GM12878 (cell line): ENCODE measurements around the gene MRTFB. TPM values are rescaled to one million over a fixed set of nuclear protein-coding genes. Genes with fewer than 3 reads are reported as not detected.

ENCODE experiments used
- CEBPB ChIP-seq, 2 experiments: fragments of 150-350 bp in 1 of 2; IDR thresholded peaks; 2 replicates each; pipeline ENCODE4 v1.6.1; 2012 to 2014; ENCODE audit warnings: low read depth in 2 of 2, low read length in 2 of 2, borderline replicate concordance in 1 of 2, inconsistent platforms in 1 of 2
- ETV6 ChIP-seq, 2 experiments: fragments of 450-650 bp in 1 of 2; IDR thresholded peaks in 1 of 2; conservative IDR thresholded peaks in 1 of 2; 2 replicates each; pipeline ENCODE4 v1.6.1; 2014; ENCODE audit warnings: antibody characterized with exemption in 1 of 2, borderline replicate concordance in 1 of 2, low read depth in 1 of 2, mild to moderate bottlenecking in 1 of 2, moderate library complexity in 1 of 2
- POU2F2 ChIP-seq: IDR thresholded peaks from 3 replicates; pipeline ENCODE4 v1.6.1; 2011; ENCODE audit warnings: low read depth, mild to moderate bottlenecking, low read length, borderline replicate concordance
- TCF3 ChIP-seq: IDR thresholded peaks from 2 replicates; pipeline ENCODE4 v1.6.1; 2012; ENCODE audit warnings: low read depth, mild to moderate bottlenecking, low read length, borderline replicate concordance; ENCODE audit not compliant: insufficient read depth
- polyA plus RNA-seq, 11 experiments: library from polyadenylated mRNA; depleted of rRNA in 4 of 11; unstranded in 6 of 11; stranded (reverse) in 5 of 11; fragments of >200 nt; fragmentation: Nextera tagmentation in 4 of 11; fragmentation: Illumina TruSeq in 1 of 11; extraction: Ambion mirVana in 4 of 11; extraction: Trizol in 1 of 11; gene quantifications; 1 replicate in 1 of 11; 2 replicates in 10 of 11; pipeline versions ENCODE4 v1.2.1 to v1.2.3, GENCODE V29; 2011 to 2016; ENCODE audit warnings: inconsistent platforms in 2 of 11, missing spikeins in 2 of 11, low read depth in 1 of 11
- total RNA-seq, 4 experiments: library from RNA; depleted of rRNA in 3 of 4; stranded (reverse); fragments of >200 nt in 3 of 4; fragmentation: Illumina TruSeq in 1 of 4; extraction: Trizol in 1 of 4; gene quantifications; 2 replicates each; pipeline versions ENCODE4 v1.2.1 to v1.2.3, GENCODE V29; 2013 to 2021
- TF ChIP-seq, protein P1 (sequence below): fragments of 450-650 bp; IDR thresholded peaks from 2 replicates; pipeline ENCODE4 v1.6.1; 2016; ENCODE audit warnings: mild to moderate bottlenecking, moderate library complexity, borderline replicate concordance
- TF ChIP-seq, protein P2 (sequence below): fragments of 450-650 bp; IDR thresholded peaks from 2 replicates; pipeline ENCODE4 v1.6.1; 2018; ENCODE audit warnings: mild to moderate bottlenecking, low read depth, moderate library complexity; ENCODE audit not compliant: partially characterized antibody
- TF ChIP-seq, protein P3 (sequence below): fragments of 150-350 bp; IDR thresholded peaks from 2 replicates; pipeline ENCODE4 v1.6.1; 2014; ENCODE audit warnings: mild to moderate bottlenecking, low read depth, low read length
- TF ChIP-seq, protein P4 (sequence below): IDR thresholded peaks from 2 replicates; pipeline ENCODE4 v1.6.1; 2012; ENCODE audit warnings: improper control_type of control experiment, low read depth, low read length; ENCODE audit not compliant: insufficient replicate concordance
- TF ChIP-seq, protein P5 (sequence below): fragments of 450-650 bp; IDR thresholded peaks from 2 replicates; pipeline ENCODE4 v1.6.1; 2016; ENCODE audit warnings: mild to moderate bottlenecking
- TF ChIP-seq, protein P6 (sequence below): IDR thresholded peaks from 2 replicates; pipeline ENCODE4 v1.6.1; 2012; ENCODE audit warnings: low read depth, low read length, improper control_type of control experiment

Gene MRTFB
- total and polyA plus RNA-seq, 10 of the 15 experiments (the other 5 are each of a cell fraction or from before 2014, with no cell fraction given), result 2.1 to 14.3 (median 8.0) TPM

DNA sequence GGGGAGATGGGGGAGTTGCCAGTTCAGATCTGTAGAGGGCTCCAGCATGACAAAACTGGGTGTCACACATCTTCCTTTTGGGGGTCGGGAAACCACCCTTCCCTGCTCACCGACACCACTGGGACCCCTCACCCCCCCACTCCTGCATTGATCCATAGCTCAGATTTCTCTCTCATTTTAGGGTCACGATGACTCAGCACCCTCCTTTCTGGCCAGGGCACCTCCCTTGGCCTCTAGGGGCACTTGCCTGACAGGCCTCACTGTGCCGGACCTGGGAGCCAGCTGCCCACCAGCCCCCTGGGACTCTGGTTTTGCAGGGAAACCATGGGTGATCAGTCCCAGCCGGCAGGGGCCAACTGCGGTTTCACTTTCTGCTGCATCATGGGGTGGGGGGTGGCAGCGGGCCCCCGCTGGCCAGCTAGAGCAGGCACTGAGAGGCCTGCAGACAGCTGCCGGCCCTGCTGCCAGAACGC lies 239.4 kb downstream of the MRTFB start (continued):
- TF ChIP-seq, protein P1, sequence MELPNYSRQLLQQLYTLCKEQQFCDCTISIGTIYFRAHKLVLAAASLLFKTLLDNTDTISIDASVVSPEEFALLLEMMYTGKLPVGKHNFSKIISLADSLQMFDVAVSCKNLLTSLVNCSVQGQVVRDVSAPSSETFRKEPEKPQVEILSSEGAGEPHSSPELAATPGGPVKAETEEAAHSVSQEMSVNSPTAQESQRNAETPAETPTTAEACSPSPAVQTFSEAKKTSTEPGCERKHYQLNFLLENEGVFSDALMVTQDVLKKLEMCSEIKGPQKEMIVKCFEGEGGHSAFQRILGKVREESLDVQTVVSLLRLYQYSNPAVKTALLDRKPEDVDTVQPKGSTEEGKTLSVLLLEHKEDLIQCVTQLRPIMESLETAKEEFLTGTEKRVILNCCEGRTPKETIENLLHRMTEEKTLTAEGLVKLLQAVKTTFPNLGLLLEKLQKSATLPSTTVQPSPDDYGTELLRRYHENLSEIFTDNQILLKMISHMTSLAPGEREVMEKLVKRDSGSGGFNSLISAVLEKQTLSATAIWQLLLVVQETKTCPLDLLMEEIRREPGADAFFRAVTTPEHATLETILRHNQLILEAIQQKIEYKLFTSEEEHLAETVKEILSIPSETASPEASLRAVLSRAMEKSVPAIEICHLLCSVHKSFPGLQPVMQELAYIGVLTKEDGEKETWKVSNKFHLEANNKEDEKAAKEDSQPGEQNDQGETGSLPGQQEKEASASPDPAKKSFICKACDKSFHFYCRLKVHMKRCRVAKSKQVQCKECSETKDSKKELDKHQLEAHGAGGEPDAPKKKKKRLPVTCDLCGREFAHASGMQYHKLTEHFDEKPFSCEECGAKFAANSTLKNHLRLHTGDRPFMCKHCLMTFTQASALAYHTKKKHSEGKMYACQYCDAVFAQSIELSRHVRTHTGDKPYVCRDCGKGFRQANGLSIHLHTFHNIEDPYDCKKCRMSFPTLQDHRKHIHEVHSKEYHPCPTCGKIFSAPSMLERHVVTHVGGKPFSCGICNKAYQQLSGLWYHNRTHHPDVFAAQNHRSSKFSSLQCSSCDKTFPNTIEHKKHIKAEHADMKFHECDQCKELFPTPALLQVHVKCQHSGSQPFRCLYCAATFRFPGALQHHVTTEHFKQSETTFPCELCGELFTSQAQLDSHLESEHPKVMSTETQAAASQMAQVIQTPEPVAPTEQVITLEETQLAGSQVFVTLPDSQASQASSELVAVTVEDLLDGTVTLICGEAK, result no peak
- TF ChIP-seq, protein P2, sequence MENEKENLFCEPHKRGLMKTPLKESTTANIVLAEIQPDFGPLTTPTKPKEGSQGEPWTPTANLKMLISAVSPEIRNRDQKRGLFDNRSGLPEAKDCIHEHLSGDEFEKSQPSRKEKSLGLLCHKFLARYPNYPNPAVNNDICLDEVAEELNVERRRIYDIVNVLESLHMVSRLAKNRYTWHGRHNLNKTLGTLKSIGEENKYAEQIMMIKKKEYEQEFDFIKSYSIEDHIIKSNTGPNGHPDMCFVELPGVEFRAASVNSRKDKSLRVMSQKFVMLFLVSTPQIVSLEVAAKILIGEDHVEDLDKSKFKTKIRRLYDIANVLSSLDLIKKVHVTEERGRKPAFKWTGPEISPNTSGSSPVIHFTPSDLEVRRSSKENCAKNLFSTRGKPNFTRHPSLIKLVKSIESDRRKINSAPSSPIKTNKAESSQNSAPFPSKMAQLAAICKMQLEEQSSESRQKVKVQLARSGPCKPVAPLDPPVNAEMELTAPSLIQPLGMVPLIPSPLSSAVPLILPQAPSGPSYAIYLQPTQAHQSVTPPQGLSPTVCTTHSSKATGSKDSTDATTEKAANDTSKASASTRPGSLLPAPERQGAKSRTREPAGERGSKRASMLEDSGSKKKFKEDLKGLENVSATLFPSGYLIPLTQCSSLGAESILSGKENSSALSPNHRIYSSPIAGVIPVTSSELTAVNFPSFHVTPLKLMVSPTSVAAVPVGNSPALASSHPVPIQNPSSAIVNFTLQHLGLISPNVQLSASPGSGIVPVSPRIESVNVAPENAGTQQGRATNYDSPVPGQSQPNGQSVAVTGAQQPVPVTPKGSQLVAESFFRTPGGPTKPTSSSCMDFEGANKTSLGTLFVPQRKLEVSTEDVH, result no peak
- TF ChIP-seq, protein P3, sequence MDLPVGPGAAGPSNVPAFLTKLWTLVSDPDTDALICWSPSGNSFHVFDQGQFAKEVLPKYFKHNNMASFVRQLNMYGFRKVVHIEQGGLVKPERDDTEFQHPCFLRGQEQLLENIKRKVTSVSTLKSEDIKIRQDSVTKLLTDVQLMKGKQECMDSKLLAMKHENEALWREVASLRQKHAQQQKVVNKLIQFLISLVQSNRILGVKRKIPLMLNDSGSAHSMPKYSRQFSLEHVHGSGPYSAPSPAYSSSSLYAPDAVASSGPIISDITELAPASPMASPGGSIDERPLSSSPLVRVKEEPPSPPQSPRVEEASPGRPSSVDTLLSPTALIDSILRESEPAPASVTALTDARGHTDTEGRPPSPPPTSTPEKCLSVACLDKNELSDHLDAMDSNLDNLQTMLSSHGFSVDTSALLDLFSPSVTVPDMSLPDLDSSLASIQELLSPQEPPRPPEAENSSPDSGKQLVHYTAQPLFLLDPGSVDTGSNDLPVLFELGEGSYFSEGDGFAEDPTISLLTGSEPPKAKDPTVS, result no peak
- TF ChIP-seq ETV6 (conservative IDR thresholded peaks at IDR 0.05 in 1 of 2, IDR thresholded peaks at IDR 0.05 in 1 of 2; ENCODE audit: borderline replicate concordance in 1 of 2, low read depth in 1 of 2) (peak in 1 of 2 experiments; percentile 66; a peak in 2 of 4 replicates), POU2F2 (peak; percentile 71; the same call in 2 of the 3 replicates), CEBPB (IDR thresholded peaks at IDR 0.05; ENCODE audit: borderline replicate concordance in 1 of 2, low read depth in 2 of 2, low read length in 2 of 2) (no peak), TCF3 (peak; percentile 99)
- TF ChIP-seq, protein P4, sequence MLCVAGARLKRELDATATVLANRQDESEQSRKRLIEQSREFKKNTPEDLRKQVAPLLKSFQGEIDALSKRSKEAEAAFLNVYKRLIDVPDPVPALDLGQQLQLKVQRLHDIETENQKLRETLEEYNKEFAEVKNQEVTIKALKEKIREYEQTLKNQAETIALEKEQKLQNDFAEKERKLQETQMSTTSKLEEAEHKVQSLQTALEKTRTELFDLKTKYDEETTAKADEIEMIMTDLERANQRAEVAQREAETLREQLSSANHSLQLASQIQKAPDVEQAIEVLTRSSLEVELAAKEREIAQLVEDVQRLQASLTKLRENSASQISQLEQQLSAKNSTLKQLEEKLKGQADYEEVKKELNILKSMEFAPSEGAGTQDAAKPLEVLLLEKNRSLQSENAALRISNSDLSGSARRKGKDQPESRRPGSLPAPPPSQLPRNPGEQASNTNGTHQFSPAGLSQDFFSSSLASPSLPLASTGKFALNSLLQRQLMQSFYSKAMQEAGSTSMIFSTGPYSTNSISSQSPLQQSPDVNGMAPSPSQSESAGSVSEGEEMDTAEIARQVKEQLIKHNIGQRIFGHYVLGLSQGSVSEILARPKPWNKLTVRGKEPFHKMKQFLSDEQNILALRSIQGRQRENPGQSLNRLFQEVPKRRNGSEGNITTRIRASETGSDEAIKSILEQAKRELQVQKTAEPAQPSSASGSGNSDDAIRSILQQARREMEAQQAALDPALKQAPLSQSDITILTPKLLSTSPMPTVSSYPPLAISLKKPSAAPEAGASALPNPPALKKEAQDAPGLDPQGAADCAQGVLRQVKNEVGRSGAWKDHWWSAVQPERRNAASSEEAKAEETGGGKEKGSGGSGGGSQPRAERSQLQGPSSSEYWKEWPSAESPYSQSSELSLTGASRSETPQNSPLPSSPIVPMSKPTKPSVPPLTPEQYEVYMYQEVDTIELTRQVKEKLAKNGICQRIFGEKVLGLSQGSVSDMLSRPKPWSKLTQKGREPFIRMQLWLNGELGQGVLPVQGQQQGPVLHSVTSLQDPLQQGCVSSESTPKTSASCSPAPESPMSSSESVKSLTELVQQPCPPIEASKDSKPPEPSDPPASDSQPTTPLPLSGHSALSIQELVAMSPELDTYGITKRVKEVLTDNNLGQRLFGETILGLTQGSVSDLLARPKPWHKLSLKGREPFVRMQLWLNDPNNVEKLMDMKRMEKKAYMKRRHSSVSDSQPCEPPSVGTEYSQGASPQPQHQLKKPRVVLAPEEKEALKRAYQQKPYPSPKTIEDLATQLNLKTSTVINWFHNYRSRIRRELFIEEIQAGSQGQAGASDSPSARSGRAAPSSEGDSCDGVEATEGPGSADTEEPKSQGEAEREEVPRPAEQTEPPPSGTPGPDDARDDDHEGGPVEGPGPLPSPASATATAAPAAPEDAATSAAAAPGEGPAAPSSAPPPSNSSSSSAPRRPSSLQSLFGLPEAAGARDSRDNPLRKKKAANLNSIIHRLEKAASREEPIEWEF, result peak; percentile 90
- TF ChIP-seq, protein P5, sequence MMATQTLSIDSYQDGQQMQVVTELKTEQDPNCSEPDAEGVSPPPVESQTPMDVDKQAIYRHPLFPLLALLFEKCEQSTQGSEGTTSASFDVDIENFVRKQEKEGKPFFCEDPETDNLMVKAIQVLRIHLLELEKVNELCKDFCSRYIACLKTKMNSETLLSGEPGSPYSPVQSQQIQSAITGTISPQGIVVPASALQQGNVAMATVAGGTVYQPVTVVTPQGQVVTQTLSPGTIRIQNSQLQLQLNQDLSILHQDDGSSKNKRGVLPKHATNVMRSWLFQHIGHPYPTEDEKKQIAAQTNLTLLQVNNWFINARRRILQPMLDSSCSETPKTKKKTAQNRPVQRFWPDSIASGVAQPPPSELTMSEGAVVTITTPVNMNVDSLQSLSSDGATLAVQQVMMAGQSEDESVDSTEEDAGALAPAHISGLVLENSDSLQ, result peak; percentile 77
- TF ChIP-seq, protein P6, sequence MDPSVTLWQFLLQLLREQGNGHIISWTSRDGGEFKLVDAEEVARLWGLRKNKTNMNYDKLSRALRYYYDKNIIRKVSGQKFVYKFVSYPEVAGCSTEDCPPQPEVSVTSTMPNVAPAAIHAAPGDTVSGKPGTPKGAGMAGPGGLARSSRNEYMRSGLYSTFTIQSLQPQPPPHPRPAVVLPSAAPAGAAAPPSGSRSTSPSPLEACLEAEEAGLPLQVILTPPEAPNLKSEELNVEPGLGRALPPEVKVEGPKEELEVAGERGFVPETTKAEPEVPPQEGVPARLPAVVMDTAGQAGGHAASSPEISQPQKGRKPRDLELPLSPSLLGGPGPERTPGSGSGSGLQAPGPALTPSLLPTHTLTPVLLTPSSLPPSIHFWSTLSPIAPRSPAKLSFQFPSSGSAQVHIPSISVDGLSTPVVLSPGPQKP, result no peak
